CD1c-positive myeloid dendritic cell (primary cell): ENCODE data around the gene F11R.
"Not testable (repeated sequence)": the region's sequence is repeated elsewhere in the genome, so short reads cannot be mapped to it uniquely, and the experiment has no call there.

ENCODE experiments used
- DNase-seq: peaks from one replicate; pipeline ENCODE4 v3.0.0-alpha.2; 2016; ENCODE audit errors: extremely low spot score

The F11R gene

DNA sequence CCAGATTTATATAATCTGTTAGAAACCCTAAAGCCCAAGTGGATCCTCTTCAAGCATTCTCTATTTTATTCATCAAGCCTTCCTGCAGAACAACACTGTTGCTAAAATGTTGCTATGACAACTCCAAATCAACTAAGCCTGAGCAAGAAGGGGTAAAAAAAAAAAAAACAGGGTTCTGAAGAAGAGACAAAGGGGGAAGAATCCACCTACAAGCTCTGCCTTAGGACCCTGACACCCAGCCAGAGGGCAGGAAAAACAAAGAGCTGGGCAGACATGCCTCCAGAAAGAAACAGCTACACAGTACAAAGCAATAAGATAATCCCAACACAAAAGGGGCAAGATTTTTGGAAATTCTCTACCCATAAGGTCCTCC is 23.6 kb upstream of the F11R start:
- no peak for DNase-seq

GRCh38 chr1:161039546-161039945 is 18.6 kb upstream of the F11R start:
- no peak for DNase-seq

GRCh38 chr1:161039154-161039545 is 18.2 kb upstream of the F11R start:
- DNase-seq: no peak

- peak; percentile 76 for DNase-seq
Measured at GRCh38 chr1:161038523-161039153, 17.7 kb upstream of the F11R start, which contains the start of gene TSTD1. TSS of gene TSTD1 (minus strand) at chr1:161038964. CDS start at chr1:161038889, 75 bp downstream.

GRCh38 chr1:161037661-161038522 is 16.9 kb upstream of the F11R start:
- no peak for DNase-seq

GRCh38 chr1:161033751-161034150 is 12.8 kb upstream of the F11R start:
- DNase-seq: no peak

- no peak for DNase-seq
Measured at GRCh38 chr1:161032409-161032808, 11.5 kb upstream of the F11R start.

DNA sequence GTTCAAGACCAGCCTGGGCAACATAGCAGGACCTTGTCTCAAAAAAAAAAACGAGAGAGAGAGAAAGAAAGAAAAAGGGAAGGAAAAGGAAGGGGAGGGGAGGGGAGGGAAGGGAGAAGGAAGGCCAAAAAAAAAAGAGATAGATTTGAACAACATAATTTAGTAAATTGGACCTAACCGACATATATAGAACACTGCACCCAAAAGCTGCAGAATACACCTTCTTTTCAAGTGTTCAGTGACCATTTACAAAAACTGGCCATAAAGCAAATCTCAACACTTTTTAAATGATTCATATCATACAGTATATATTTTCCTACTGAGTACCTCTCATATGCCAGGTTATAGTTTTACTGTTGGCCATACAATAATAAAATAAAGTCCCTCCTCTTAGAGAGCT is 10.9 kb upstream of the F11R start:
- no peak for DNase-seq

DNA sequence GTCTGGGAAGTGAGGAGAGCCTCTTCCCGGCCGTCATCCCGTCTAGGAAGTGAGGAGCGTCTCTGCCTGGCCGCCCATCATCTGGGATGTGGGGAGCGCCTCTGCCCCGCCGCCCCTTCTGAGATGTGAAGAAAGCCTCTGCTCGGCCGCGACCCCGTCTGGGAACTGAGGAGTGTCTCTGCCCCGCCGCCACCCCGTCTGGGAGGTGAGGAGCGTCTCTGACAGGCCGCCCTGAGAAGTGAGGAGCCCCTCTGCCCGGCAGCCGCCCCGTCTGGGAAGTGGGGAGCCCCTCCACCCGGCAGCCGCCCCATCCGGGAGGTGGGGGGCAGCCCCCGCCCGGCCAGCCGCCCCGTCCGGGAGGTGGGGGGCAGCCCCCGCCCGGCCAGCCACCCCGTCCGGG is 8.5 kb upstream of the F11R start:
- not testable (repeated sequence) for DNase-seq

DNA sequence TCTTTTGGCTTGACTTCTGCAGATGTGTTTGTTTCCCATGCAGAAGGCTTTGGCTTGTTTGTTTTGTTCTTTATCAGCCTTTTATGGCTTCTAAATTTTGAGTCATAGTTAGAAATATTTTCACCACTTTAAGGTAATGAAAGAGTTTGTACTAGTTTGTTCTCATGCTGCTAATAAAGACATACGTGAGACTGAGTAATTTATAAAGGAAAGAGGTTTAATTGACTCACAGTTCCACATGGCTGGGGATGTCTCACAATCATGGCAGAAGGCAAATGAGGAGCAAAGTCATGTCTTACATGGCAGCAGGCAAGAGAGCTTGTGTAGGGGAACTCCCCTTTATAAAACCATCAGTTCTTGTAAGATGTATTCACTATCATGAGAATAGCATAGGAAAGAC is 6.0 kb upstream of the F11R start:
- not testable (repeated sequence) for DNase-seq

GRCh38 chr1:161022432-161022831 is 1.5 kb upstream of the F11R start:
- not testable (repeated sequence) for DNase-seq

- DNase-seq: no peak
Measured at GRCh38 chr1:161021970-161022353, 1.0 kb upstream of the F11R start.

GRCh38 chr1:161021165-161021969 is 415 bp upstream of the F11R start:
- peak; percentile 79 for DNase-seq

DNA sequence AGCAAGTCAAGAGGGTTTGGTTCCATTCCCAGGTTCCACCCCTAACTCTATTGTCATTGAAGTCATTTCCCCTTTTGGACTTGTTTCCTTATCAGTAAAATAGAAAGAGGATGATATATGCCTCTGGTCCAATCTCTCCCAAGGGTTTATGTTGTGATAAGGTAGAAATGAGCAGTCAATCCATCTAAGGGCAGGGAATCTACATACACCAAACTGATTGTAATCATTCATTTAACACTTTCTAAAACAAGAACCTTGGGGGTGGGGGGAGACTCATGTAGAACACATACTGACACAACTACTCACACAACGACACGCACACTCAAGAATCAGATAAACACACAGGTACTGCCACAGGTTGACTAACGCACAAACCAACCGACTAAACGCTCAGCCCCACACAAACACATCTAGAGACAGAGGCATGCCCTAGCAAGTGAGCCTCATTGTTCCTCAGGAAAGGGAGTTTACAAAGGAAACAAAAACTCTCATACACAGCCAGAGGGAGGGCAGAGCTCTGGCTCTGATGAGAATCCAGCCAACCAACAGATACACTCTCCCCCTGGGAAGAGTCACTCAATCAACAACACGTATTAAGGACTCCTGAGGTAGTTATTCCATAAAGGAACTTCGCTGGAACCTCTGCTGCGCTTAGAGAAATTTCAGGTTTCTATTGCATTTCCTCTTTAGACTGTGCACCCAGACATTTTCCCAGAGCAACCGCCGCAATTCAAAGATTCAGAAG is 1.0 kb downstream of the F11R start:
- peak; percentile 49 for DNase-seq

DNA sequence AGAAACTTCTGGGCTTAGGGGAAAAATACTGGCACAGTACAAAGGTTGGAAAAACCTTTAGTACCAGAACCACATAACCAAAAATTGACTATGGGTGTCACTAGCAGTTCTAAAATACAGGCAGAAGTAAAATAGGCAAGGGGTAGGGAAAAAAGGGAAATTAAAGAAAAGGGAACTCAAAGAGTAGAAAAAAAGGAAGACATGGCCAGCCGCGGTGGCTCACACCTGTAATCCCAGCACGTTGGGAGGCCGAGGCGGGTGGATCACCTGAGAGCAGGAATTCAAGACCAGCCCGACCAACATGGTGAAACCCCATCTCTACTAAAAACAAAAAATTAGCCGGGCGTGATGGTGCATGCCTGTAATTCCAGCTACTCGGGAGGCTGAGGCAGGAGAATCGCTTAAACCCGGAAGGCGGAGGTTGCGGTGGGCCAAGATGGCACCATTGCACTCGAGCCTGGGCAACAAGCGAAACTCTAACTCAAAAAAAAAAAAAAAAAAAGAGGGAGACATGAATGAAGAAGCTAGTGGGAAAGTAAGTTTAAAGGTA is 1.8 kb downstream of the F11R start:
- peak; percentile 54 for DNase-seq

DNA sequence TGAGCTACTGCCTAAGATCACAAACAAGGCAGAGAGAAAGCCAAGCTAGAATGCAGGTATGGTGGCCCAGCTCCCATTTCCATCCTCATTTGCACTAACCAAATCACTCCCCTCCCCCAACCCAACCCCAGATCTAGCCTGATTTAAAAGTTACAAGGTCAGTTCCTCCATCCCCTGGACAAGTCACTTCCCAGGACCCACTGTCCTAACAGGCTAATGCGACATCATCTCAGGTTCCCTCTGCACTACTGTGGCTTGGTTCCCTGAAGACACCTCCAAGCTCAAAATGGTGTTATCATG is 2.4 kb downstream of the F11R start:
- DNase-seq: no peak

DNA sequence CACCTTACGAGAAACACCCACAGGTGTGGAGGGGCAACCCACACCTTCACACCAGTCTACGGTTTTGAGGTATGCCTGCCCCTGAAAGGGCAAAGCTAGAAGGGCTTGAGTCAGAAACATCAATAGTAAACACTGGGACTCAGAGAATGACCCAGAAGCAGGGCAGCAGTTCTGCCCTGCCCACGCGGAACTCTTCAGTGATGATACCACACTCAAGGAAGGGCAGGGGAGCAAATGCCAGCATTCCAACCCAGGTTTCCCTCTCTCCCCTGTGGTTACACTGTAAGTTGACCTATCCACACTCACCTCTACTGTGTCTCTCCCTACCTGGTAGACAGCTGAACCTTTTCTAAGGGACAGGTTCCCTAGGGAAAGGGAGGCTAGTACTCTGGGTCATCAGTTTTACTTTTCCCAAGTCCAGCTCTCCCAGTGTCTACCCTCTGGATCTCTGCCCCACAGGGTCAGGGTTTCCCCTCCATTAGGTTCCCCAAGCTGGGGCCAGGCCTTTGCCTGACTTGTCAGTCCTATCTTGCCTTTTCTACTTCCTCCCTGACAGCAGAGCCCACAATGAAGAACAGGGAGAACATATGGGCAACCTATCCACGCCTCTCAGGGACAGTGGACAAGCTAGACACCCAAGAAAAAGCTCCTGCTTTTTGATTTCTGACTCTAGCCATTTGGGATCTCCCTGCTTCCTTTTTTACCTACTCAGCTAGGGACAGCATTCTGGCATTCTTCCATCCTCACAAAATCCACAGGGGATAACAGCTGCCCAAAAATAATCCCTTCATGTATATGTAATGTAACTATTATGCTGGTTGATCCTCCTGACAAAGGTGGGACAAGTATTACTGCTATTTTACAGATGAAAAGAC is 3.0 kb downstream of the F11R start:
- peak; percentile 39 for DNase-seq

GRCh38 chr1:161017181-161017580 is 3.8 kb downstream of the F11R start:
- not testable (repeated sequence) for DNase-seq

GRCh38 chr1:161016683-161017082 is 4.3 kb downstream of the F11R start:
- DNase-seq: not testable (repeated sequence)

- DNase-seq: peak; percentile 89
Measured at GRCh38 chr1:161013488-161014230, 7.3 kb downstream of the F11R start.
